NCI-H460 (cell line): ENCODE results near the gene NTN3. TPM values are rescaled to one million over a fixed set of nuclear protein-coding genes. Genes with fewer than 3 reads are reported as not detected.
"Not testable (repeated sequence)": the region's sequence is repeated elsewhere in the genome, so short reads cannot be mapped to it uniquely, and the experiment has no call there.

Experiments used
- DNase-seq: peaks from one replicate; pipeline ENCODE4 v3.0.0-alpha.2; 2016; ENCODE audit warnings: low read depth; ENCODE audit errors: extremely low read depth
- polyA plus RNA-seq: library from polyadenylated mRNA; depleted of rRNA; stranded (reverse); fragments of >200 nt; gene quantifications from 2 replicates; pipeline ENCODE4 v1.2.3, GENCODE V29; 2014; cell fraction: nucleus; rRNA removed
- total RNA-seq: library from RNA; depleted of rRNA; stranded (reverse); fragments of >200 nt; shearing (Covaris generic); gene quantifications from 2 replicates; pipeline ENCODE4 v1.2.3, GENCODE V29; 2014; rRNA removed

NTN3 gene
- 0.07 and 0.14 TPM in 2 replicates for total RNA-seq
- polyA plus RNA-seq, result not detected in 2 replicates

- no peak for DNase-seq
Measured at GRCh38 chr16:2471016-2471652, at the start of gene NTN3. Gene NTN3, plus strand, starts transcription at chr16:2471297. Its CDS starts 405 bp downstream, at chr16:2471702.

- no peak for DNase-seq
Measured at GRCh38 chr16:2422123-2422867, 48.8 kb upstream of the NTN3 start.

GRCh38 chr16:2424061-2425007 lies 46.8 kb upstream of the NTN3 start:
- no peak for DNase-seq

- no peak for DNase-seq
Measured at GRCh38 chr16:2425008-2425518, 46.0 kb upstream of the NTN3 start.

- DNase-seq, result no peak
Measured at GRCh38 chr16:2425825-2426430, 45.2 kb upstream of the NTN3 start.

GRCh38 chr16:2426941-2427361 lies 44.1 kb upstream of the NTN3 start:
- DNase-seq, result no peak

- no peak for DNase-seq
Measured at GRCh38 chr16:2427526-2427925, 43.6 kb upstream of the NTN3 start.

- DNase-seq, result no peak
Measured at GRCh38 chr16:2428051-2428783, 42.9 kb upstream of the NTN3 start.

- no peak for DNase-seq
Measured at GRCh38 chr16:2428784-2429033, 42.4 kb upstream of the NTN3 start.

- DNase-seq, result peak; percentile 95
Measured at GRCh38 chr16:2429034-2429770, 41.9 kb upstream of the NTN3 start, which contains the start of gene CCNF. Gene CCNF, plus strand, starts transcription at chr16:2429447. Its CDS starts 35 bp downstream, at chr16:2429482.

GRCh38 chr16:2429771-2430663 lies 41.1 kb upstream of the NTN3 start:
- no peak for DNase-seq

GRCh38 chr16:2432286-2432685 lies 38.8 kb upstream of the NTN3 start:
- no peak for DNase-seq

- no peak for DNase-seq
Measured at GRCh38 chr16:2432801-2433505, 38.1 kb upstream of the NTN3 start.

- DNase-seq, result not testable (repeated sequence)
Measured at GRCh38 chr16:2435236-2435635, 35.9 kb upstream of the NTN3 start.

- no peak for DNase-seq
Measured at GRCh38 chr16:2436110-2436509, 35.0 kb upstream of the NTN3 start.

GRCh38 chr16:2437032-2437790 lies 33.9 kb upstream of the NTN3 start:
- DNase-seq, result no peak

GRCh38 chr16:2438121-2438520 lies 33.0 kb upstream of the NTN3 start:
- no peak for DNase-seq
